Parathyroid adenoma (tissue), 2 donors: ENCODE data around the gene SCGB2B2.

Experiments used
- H2AFZ ChIP-seq: fragments of 300-600 bp; sonication (generic); one replicate; pipeline ENCODE4 v1.7.0; 2017; ENCODE audit warnings: antibody characterized with exemption, mild to moderate bottlenecking
- H3K27ac ChIP-seq: fragments of 300-600 bp; sonication (generic); one replicate; pipeline ENCODE4 v1.7.0; 2017
- H3K27me3 ChIP-seq: fragments of 300-600 bp; sonication (generic); one replicate; pipeline ENCODE4 v1.7.0; 2017; ENCODE audit warnings: low read length; ENCODE audit not compliant: control insufficient read depth, insufficient read depth
- H3K36me3 ChIP-seq: fragments of 300-600 bp; sonication (generic); one replicate; pipeline ENCODE4 v1.7.0; 2017; ENCODE audit warnings: low read length; ENCODE audit not compliant: control insufficient read depth, insufficient read depth
- H3K4me1 ChIP-seq: fragments of 300-600 bp; sonication (generic); one replicate; pipeline ENCODE4 v1.7.0; 2017; ENCODE audit warnings: control low read depth
- H3K4me2 ChIP-seq: fragments of 300-600 bp; sonication (generic); one replicate; pipeline ENCODE4 v1.7.0; 2017; ENCODE audit warnings: low read length
- H3K4me3 ChIP-seq: fragments of 300-600 bp; sonication (generic); one replicate; pipeline ENCODE4 v1.7.0; 2017; ENCODE audit warnings: low read depth, low read length
- H3K79me2 ChIP-seq: fragments of 300-600 bp; sonication (generic); one replicate; pipeline ENCODE4 v1.7.0; 2017; ENCODE audit warnings: control low read depth
- H3K9ac ChIP-seq: fragments of 300-600 bp; sonication (generic); one replicate; pipeline ENCODE4 v1.7.0; 2017; ENCODE audit warnings: mild to moderate bottlenecking
- H3K9me3 ChIP-seq: fragments of 300-600 bp; sonication (generic); one replicate; pipeline ENCODE4 v1.7.0; 2017; ENCODE audit warnings: low read length; ENCODE audit not compliant: control insufficient read depth
- TF ChIP-seq, protein P1 (sequence below): fragments of 300-600 bp; sonication (generic); IDR thresholded peaks from one replicate; pipeline ENCODE4 v1.7.0; 2017; ENCODE audit warnings: antibody characterized with exemption, mild to moderate bottlenecking
- donor health status: primary hyperparathyroidism.

SCGB2B2 gene, protein sequence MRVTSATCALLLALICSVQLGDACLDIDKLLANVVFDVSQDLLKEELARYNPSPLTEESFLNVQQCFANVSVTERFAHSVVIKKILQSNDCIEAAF

GRCh38 chr19:34676697-34677385 is at the start of gene SCGB2B2:
TSS of gene SCGB2B2 (minus strand) at chr19:34677159. CDS start at chr19:34594563, 82,596 bp downstream.
- Histone ChIP-seq H3K27me3 (no peaks in the 10 kb centered on the region), H3K9me3 (peaks cover 8% of the 10 kb centered on the region), H3K4me2 (peak within 1 kb of the TSS; percentile 90), H3K9ac (peak within 1 kb of the TSS; percentile 81), H3K36me3 (peaks cover 6% of the 10 kb centered on the region), H3K4me1 (peaks cover 3% of the 10 kb centered on the region), H3K79me2 (no peaks in the 10 kb centered on the region), H3K27ac (peak within 1 kb of the TSS; percentile 93), H2AFZ (peak within 1 kb of the TSS; percentile 88), H3K4me3 (peak within 1 kb of the TSS; percentile 99)
- TF ChIP-seq, protein P1, sequence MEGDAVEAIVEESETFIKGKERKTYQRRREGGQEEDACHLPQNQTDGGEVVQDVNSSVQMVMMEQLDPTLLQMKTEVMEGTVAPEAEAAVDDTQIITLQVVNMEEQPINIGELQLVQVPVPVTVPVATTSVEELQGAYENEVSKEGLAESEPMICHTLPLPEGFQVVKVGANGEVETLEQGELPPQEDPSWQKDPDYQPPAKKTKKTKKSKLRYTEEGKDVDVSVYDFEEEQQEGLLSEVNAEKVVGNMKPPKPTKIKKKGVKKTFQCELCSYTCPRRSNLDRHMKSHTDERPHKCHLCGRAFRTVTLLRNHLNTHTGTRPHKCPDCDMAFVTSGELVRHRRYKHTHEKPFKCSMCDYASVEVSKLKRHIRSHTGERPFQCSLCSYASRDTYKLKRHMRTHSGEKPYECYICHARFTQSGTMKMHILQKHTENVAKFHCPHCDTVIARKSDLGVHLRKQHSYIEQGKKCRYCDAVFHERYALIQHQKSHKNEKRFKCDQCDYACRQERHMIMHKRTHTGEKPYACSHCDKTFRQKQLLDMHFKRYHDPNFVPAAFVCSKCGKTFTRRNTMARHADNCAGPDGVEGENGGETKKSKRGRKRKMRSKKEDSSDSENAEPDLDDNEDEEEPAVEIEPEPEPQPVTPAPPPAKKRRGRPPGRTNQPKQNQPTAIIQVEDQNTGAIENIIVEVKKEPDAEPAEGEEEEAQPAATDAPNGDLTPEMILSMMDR, result no peak

DNA sequence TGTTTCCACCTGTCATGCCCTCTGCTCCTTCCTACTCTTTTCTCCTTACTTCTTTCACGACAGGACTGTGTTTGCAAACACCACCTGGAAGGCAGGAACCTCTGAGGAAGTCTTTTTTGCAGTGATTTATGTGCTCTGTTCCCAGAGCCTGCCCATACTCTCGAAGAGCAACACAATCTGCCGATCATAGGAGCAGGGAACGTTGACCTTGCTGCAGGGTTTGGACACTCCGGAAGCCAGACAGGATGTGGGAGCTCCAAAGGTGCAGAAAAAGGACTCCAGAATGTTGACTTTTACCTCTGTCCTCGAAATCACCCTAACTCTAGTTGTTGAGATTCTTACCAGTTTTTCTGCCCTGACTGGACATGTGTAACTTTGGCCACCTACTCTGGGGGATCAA is 48.4 kb upstream of the SCGB2B2 start:
- no peaks in the 10 kb centered on the region for H3K9me3 ChIP-seq

GRCh38 chr19:34722353-34722752 is 45.4 kb upstream of the SCGB2B2 start:
- Histone ChIP-seq H3K4me3 (no peak overlapping the region), H2AFZ (no peak overlapping the region), H3K36me3 (no peaks in the 10 kb centered on the region), H3K9ac (no peak overlapping the region), H3K4me2 (no peak overlapping the region), H3K27me3 (no peaks in the 10 kb centered on the region), H3K9me3 (no peaks in the 10 kb centered on the region), H3K4me1 (no peaks in the 10 kb centered on the region), H3K79me2 (no peaks in the 10 kb centered on the region), H3K27ac (no peak overlapping the region)
- TF ChIP-seq, protein P1, result no peak

More for the DNA sequence above, 48.4 kb upstream of the SCGB2B2 start:
- no peak overlapping the region for H2AFZ ChIP-seq
- no peak overlapping the region for H3K27ac ChIP-seq
- TF ChIP-seq, protein P1, result no peak
- H3K79me2 ChIP-seq, result no peaks in the 10 kb centered on the region
- no peak overlapping the region for H3K4me3 ChIP-seq
- no peaks in the 10 kb centered on the region for H3K36me3 ChIP-seq
- H3K27me3 ChIP-seq, result no peaks in the 10 kb centered on the region
- no peak overlapping the region for H3K9ac ChIP-seq
- no peaks in the 10 kb centered on the region for H3K4me1 ChIP-seq
- no peak overlapping the region for H3K4me2 ChIP-seq

DNA sequence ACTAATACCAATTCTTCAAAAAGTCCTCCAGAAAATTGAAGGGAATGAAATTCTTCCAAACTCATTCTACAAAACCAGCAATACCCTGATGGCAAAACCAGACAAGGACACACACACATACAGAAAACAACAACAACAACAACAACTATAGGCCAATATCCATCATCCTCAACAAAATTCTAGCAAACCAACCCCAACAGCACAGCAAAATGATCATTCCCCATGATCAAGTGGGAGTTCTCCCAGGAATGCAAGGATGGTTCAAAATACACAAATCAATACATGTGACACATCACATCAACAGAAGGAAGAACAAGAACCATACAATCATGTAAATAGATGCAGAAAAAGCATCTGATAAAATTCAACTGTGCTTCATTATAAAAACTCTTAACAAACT is 38.4 kb upstream of the SCGB2B2 start:
- Histone ChIP-seq H3K4me3 (no peak overlapping the region), H2AFZ (no peak overlapping the region), H3K27ac (no peak overlapping the region), H3K4me1 (no peaks in the 10 kb centered on the region), H3K4me2 (no peak overlapping the region), H3K79me2 (no peaks in the 10 kb centered on the region), H3K9ac (no peak overlapping the region), H3K9me3 (no peaks in the 10 kb centered on the region), H3K36me3 (no peaks in the 10 kb centered on the region), H3K27me3 (no peaks in the 10 kb centered on the region)
- TF ChIP-seq, protein P1, result no peak

DNA sequence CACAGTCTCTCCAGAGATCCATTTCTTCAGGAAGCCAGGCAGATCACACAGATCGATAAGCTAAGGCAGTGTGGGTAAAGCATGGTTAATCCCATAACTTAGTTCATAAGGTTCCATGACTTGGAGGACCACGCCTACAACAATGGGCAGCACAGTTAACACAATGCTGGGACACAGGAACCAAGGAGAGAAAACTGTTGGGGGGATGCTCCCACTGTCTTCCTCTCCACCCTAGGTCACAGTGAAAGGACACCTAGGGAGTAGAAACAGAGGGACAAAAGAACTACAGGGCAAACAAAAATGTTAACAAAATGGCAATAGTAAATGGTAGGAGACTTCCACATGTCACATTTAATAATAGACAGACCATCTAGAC is 36.3 kb upstream of the SCGB2B2 start:
- no peak overlapping the region for H3K4me3 ChIP-seq

More for the DNA sequence above, 36.3 kb upstream of the SCGB2B2 start:
- TF ChIP-seq, protein P1, result no peak
- H3K9ac ChIP-seq, result no peak overlapping the region
- H2AFZ ChIP-seq, result no peak overlapping the region
- H3K79me2 ChIP-seq, result no peaks in the 10 kb centered on the region
- no peak overlapping the region for H3K4me2 ChIP-seq
- H3K4me1 ChIP-seq, result no peaks in the 10 kb centered on the region
- H3K36me3 ChIP-seq, result no peaks in the 10 kb centered on the region
- no peak overlapping the region for H3K27ac ChIP-seq
- H3K9me3 ChIP-seq, result no peaks in the 10 kb centered on the region
- no peaks in the 10 kb centered on the region for H3K27me3 ChIP-seq
